AG09319 (cell line): ENCODE results near the gene GRIK2.

Experiments
- DNase-seq: peaks from one replicate; pipeline ENCODE4 v3.0.0-alpha.2; 2010; ENCODE audit warnings: low read depth; ENCODE audit errors: extremely low read depth
- CTCF ChIP-seq: IDR thresholded peaks from 2 replicates; pipeline ENCODE4 v1.5.1; 2011; ENCODE audit warnings: low read depth, mild to moderate bottlenecking, inconsistent platforms, low read length, moderate library complexity

GRIK2 gene

GRCh38 chr6:101921829-101922450, 528.4 kb downstream of the GRIK2 start:
- no peak for TF ChIP-seq CTCF
- no peak for DNase-seq

GRCh38 chr6:101926149-101926925, 532.8 kb downstream of the GRIK2 start:
- TF ChIP-seq CTCF = no peak
- DNase-seq = no peak

GRCh38 chr6:101931766-101932165, 538.3 kb downstream of the GRIK2 start:
- no peak for DNase-seq
- TF ChIP-seq CTCF = no peak

- no peak for DNase-seq
- TF ChIP-seq CTCF = no peak
Measured at GRCh38 chr6:101932704-101933103, 539.2 kb downstream of the GRIK2 start.

GRCh38 chr6:101935732-101936131, 542.2 kb downstream of the GRIK2 start:
- TF ChIP-seq CTCF = no peak
- no peak for DNase-seq

- no peak for DNase-seq
- no peak for TF ChIP-seq CTCF
Measured at GRCh38 chr6:101936516-101936915, 543.0 kb downstream of the GRIK2 start.

GRCh38 chr6:101937108-101937507, 543.6 kb downstream of the GRIK2 start:
- no peak for TF ChIP-seq CTCF

More at GRCh38 chr6:101937108-101937507, 543.6 kb downstream of the GRIK2 start:
- no peak for DNase-seq
